GM12873 (cell line): ENCODE measurements around the gene FBLN1.

Experiments used
- CTCF ChIP-seq: IDR thresholded peaks from 2 replicates; pipeline ENCODE4 v1.5.1; 2012; ENCODE audit warnings: low read depth, mild to moderate bottlenecking, moderate library complexity, low read length, control low read depth; ENCODE audit not compliant: insufficient read depth; ENCODE audit errors: missing control alignments

FBLN1 gene

GRCh38 chr22:45488764-45489370 is 13.8 kb upstream of the FBLN1 start:
- no peak for TF ChIP-seq CTCF

GRCh38 chr22:45490836-45491235 is 11.8 kb upstream of the FBLN1 start:
- no peak for TF ChIP-seq CTCF

GRCh38 chr22:45491841-45492240 is 10.8 kb upstream of the FBLN1 start:
- no peak for TF ChIP-seq CTCF

GRCh38 chr22:45493286-45493771 is 9.4 kb upstream of the FBLN1 start:
- TF ChIP-seq CTCF: no peak

- no peak for TF ChIP-seq CTCF
Observed at GRCh38 chr22:45496451-45496941, 6.2 kb upstream of the FBLN1 start.

- TF ChIP-seq CTCF: no peak
Observed at GRCh38 chr22:45497351-45498145, 5.1 kb upstream of the FBLN1 start.

GRCh38 chr22:45499746-45500145 is 2.9 kb upstream of the FBLN1 start:
- no peak for TF ChIP-seq CTCF
